Amniotic epithelial cell (primary cell): ENCODE measurements around the gene USHBP1.

ENCODE experiments used
- DNase-seq: peaks from one replicate; pipeline ENCODE4 v3.0.0-alpha.2; 2010; ENCODE audit warnings: low read depth

USHBP1 gene

GRCh38 chr19:17211547-17212446 is 52.7 kb downstream of the USHBP1 start:
- DNase-seq = no peak

- DNase-seq = no peak
Observed at GRCh38 chr19:17210296-17210695, 54.2 kb downstream of the USHBP1 start.

- DNase-seq = peak; percentile 53
Observed at GRCh38 chr19:17209126-17210036, 55.2 kb downstream of the USHBP1 start.

GRCh38 chr19:17206736-17207581 is 57.6 kb downstream of the USHBP1 start:
- no peak for DNase-seq

GRCh38 chr19:17205237-17206140 is 59.1 kb downstream of the USHBP1 start:
- DNase-seq = peak; percentile 56

- DNase-seq = no peak
Observed at GRCh38 chr19:17202713-17203112, 61.8 kb downstream of the USHBP1 start.

GRCh38 chr19:17202249-17202648 is 62.3 kb downstream of the USHBP1 start:
- DNase-seq = no peak

GRCh38 chr19:17200408-17201079 is 64.0 kb downstream of the USHBP1 start:
- no peak for DNase-seq
